Measurements from ENCODE around the gene ABCF3.

GRCh38 chr3:184222521-184222920, 36.5 kb downstream of the ABCF3 start:
- TF ChIP-seq CTCF (IDR thresholded peaks at IDR 0.05) (no peak), EP300 (IDR thresholded peaks at IDR 0.05; ENCODE audit: low read depth) (no peak), POLR2A (IDR thresholded peaks at IDR 0.05) (no peak), POLR2AphosphoS5 (IDR thresholded peaks at IDR 0.05) (no peak)
